Psoas muscle (tissue), 8 donors: ENCODE measurements around the gene MOK. TPM values are rescaled to one million over a fixed set of nuclear protein-coding genes. Genes with fewer than 3 reads are reported as not detected.

Experiments
- ATAC-seq, 4 donors: fragments of 200-7000 bp; cut with Tn5 transposase; one replicate each; pipeline ENCODE4 v1.9.1; 2020; ENCODE audit warnings: moderate library complexity in 3 of 4, mild to moderate bottlenecking in 2 of 4
- DNase-seq, 2 donors: peaks; one replicate each; pipeline ENCODE4 v3.0.0-alpha.2; 2020
- H3K27ac ChIP-seq: fragments of 200-600 bp; one replicate; pipeline ENCODE4 v1.8.0; 2022
- H3K27me3 ChIP-seq, 3 donors: fragments of 200-600 bp in 1 of 3; one replicate each; pipeline versions ENCODE4 v1.6.1 to v1.8.0; 2013 to 2022; ENCODE audit warnings: low read length in 2 of 3, mild to moderate bottlenecking in 2 of 3, moderate library complexity in 1 of 3; ENCODE audit not compliant: insufficient read depth in 3 of 3
- H3K36me3 ChIP-seq, 2 donors: fragments of 200-600 bp in 1 of 2; one replicate each; pipeline versions ENCODE4 v1.6.1 to v1.8.0; 2013 to 2022; ENCODE audit warnings: low read depth in 1 of 2, mild to moderate bottlenecking in 1 of 2, moderate library complexity in 1 of 2; ENCODE audit not compliant: insufficient read depth in 1 of 2
- H3K4me1 ChIP-seq: fragments of 200-600 bp; one replicate; pipeline ENCODE4 v1.8.0; 2022
- H3K4me3 ChIP-seq: fragments of 200-600 bp; one replicate; pipeline ENCODE4 v1.8.0; 2022; ENCODE audit warnings: mild to moderate bottlenecking
- H3K9me3 ChIP-seq: fragments of 200-600 bp; one replicate; pipeline ENCODE4 v1.8.0; 2022
- CTCF ChIP-seq: fragments of 200-600 bp; IDR thresholded peaks from one replicate; pipeline ENCODE4 v1.8.0; 2022; ENCODE audit warnings: antibody characterized with exemption
- WGBS, 3 donors: extraction: QIAGEN DNeasy Blood & Tissue Kit; methylation state at CpG; one replicate each; pipeline versions ENCODE4 v1.1.6 to v1.1.7; 2013; 5-methylcytosine and 5-hydroxymethylcytosine counted together
- intact Hi-C, 2 donors: fragments of 100-400 bp; cut with DNase I; formaldehyde crosslinking; loops; one replicate each; pipeline versions ENCODE4 v1.11.0 to v1.14.2; 2022
- polyA plus RNA-seq, 3 donors: library from polyadenylated mRNA; stranded (reverse); fragments of 200-250 nt; gene quantifications; one replicate each; pipeline ENCODE4 v1.2.3, GENCODE V29; 2013
- total RNA-seq, 4 donors: library from RNA; stranded (reverse); fragmentation: NEBNext Ultra II Directional in 2 of 4; extraction: Animal tissue kit (Norgen Biotek cat#: 25700) in 2 of 4; gene quantifications; one replicate each; pipeline versions ENCODE4 v1.2.1 to v1.2.4, GENCODE V29; 2021 to 2023
- donor health status: healthy with polysubstance abuse.
- donor health status: DM: no; HTN: no; CAD: no; lungs with moderate emphysema.
- donor health status: Bipolar disorder and iron deficiency.
- donor health status: healthy.
- donor health status: DM: yes; HTN: yes; CAD: no.
- donor health status: DM: no; HTN: no; CAD: no.
- donor health status: DM: no; HTN: no; CAD: no.
- donor health status: DM: yes; HTN: yes; CAD: no.

Gene MOK
- total and polyA plus RNA-seq, 7 donors = 1.8 to 11.1 (median 3.4) TPM

GRCh38 chr14:102189874-102190273, 115.1 kb downstream of the MOK start:
- no peaks in the 10 kb centered on the region for H3K27me3 ChIP-seq
- no peaks in the 10 kb centered on the region for H3K9me3 ChIP-seq
- DNase-seq (no peak), ATAC-seq (no peak)
- H3K27ac ChIP-seq = no peak overlapping the region
- WGBS, 3 donors = 97 to 100% (median 98%) methylated on average over 5 of the region's 5 CpGs
- H3K4me3 ChIP-seq = no peak overlapping the region
- H3K4me1 ChIP-seq = peaks cover 48% of the 10 kb centered on the region
- no peak for TF ChIP-seq CTCF
- no peaks in the 10 kb centered on the region for H3K36me3 ChIP-seq
- intact Hi-C loops = loop anchor here in 1 of 2 donors (10.0 kb wide), 1 partner anchor 855 kb away; no protein-coding TSS in a partner anchor

- Histone ChIP-seq H3K4me1 (peaks cover 63% of the 10 kb centered on the region), H3K4me3 (no peak overlapping the region)
Measured at GRCh38 chr14:102188187-102188586, 116.8 kb downstream of the MOK start.

GRCh38 chr14:102187568-102188001, 117.4 kb downstream of the MOK start:
- Histone ChIP-seq H3K27me3 (no peaks in the 10 kb centered on the region), H3K36me3 (no peaks in the 10 kb centered on the region), H3K4me1 (peaks cover 65% of the 10 kb centered on the region), H3K27ac (peak overlapping the region; percentile 58), H3K4me3 (no peak overlapping the region), H3K9me3 (no peaks in the 10 kb centered on the region)
- intact Hi-C loops = no loop called here
- ATAC-seq (peak; percentile 48 to 72 (median 65)), DNase-seq (no peak)
- TF ChIP-seq CTCF = no peak
- 44 to 65% (median 50%) methylated on average over 4 of the region's 4 CpGs for WGBS, 3 donors

More at GRCh38 chr14:102188187-102188586, 116.8 kb downstream of the MOK start:
- WGBS, 3 donors = 79 to 96% (median 90%) methylated on average over 1 of the region's 1 CpG
- no peaks in the 10 kb centered on the region for H3K9me3 ChIP-seq
- TF ChIP-seq CTCF = no peak
- H3K36me3 ChIP-seq = no peaks in the 10 kb centered on the region
- intact Hi-C loops = no loop called here
- H3K27me3 ChIP-seq = no peaks in the 10 kb centered on the region
- DNase-seq (no peak), ATAC-seq (no peak)
- H3K27ac ChIP-seq = no peak overlapping the region

GRCh38 chr14:102187044-102187443, 117.9 kb downstream of the MOK start:
- no peaks in the 10 kb centered on the region for H3K9me3 ChIP-seq
- no peaks in the 10 kb centered on the region for H3K27me3 ChIP-seq
- DNase-seq (no peak), ATAC-seq (peak; percentile 67 to 83 (median 79))
- H3K27ac ChIP-seq = peak overlapping the region; percentile 58
- H3K4me3 ChIP-seq = no peak overlapping the region
- 60 to 76% (median 60%) methylated on average over 3 of the region's 3 CpGs for WGBS, 3 donors
- intact Hi-C loops = no loop called here
- no peak for TF ChIP-seq CTCF
- no peaks in the 10 kb centered on the region for H3K36me3 ChIP-seq
- peaks cover 68% of the 10 kb centered on the region for H3K4me1 ChIP-seq

GRCh38 chr14:102185360-102185759, 119.6 kb downstream of the MOK start:
- intact Hi-C loops = no loop called here
- H3K27me3 ChIP-seq = no peaks in the 10 kb centered on the region
- H3K9me3 ChIP-seq = no peaks in the 10 kb centered on the region
- no peak for DNase-seq
- no peak for TF ChIP-seq CTCF
- H3K4me1 ChIP-seq = peaks cover 82% of the 10 kb centered on the region
- H3K36me3 ChIP-seq = no peaks in the 10 kb centered on the region
- H3K27ac ChIP-seq = no peak overlapping the region
- no peak for ATAC-seq
- H3K4me3 ChIP-seq = no peak overlapping the region
- WGBS, 3 donors = 87 to 93% (median 87%) methylated on average over 8 of the region's 8 CpGs
